Right ventricle myocardium superior (tissue), 1 donor: Measurements from ENCODE around the gene MYO1A. TPM values are rescaled to one million over a fixed set of nuclear protein-coding genes. Genes with fewer than 3 reads are reported as not detected.
"Not testable (repeated sequence)": the region's sequence is repeated elsewhere in the genome, so short reads cannot be mapped to it uniquely, and the experiment has no call there.

Experiments used
- ATAC-seq: fragments of 200-7000 bp; cut with Tn5 transposase; one replicate; pipeline ENCODE4 v1.9.1; 2020; ENCODE audit warnings: mild to moderate bottlenecking; ENCODE audit not compliant: poor library complexity
- DNase-seq: peaks from one replicate; pipeline ENCODE4 v3.0.0-alpha.2; 2020
- intact Hi-C: fragments of 100-400 bp; cut with DNase I; formaldehyde crosslinking; loops from one replicate; pipeline ENCODE4 v1.11.2; 2022
- total RNA-seq: library from RNA; stranded (reverse); fragmentation: NEBNext Ultra II Directional; extraction: Animal tissue kit (Norgen Biotek cat#: 25700); gene quantifications from one replicate; pipeline ENCODE4 v1.2.1, GENCODE V29; 2021
- donor health status: DM: no; HTN: yes; CAD: no; lungs with severe emphysema.

Gene MYO1A
- total RNA-seq, 1 donor from 2014 or later, result 0.08 TPM

GRCh38 chr12:56988207-56988739, 61.7 kb downstream of the MYO1A start:
- no peak for DNase-seq
- intact Hi-C loops, result no loop called here

GRCh38 chr12:56987551-56988053, 62.3 kb downstream of the MYO1A start:
- peak; percentile 94 for ATAC-seq
- intact Hi-C loops, result loop anchor here (2.0 kb wide), 1 partner anchor 225 kb away; the partner anchor contains the start of gene HSD17B6
- DNase-seq, result peak; percentile 89

More at GRCh38 chr12:56988207-56988739, 61.7 kb downstream of the MYO1A start:
- peak; percentile 86 for ATAC-seq

- DNase-seq (no peak), ATAC-seq (no peak)
- intact Hi-C loops, result loop anchor here (2.0 kb wide), 1 partner anchor 224 kb away; the partner anchor contains the start of gene HSD17B6
Observed at GRCh38 chr12:56987011-56987410, 62.9 kb downstream of the MYO1A start.

GRCh38 chr12:56985714-56986113, 64.2 kb downstream of the MYO1A start:
- not testable (repeated sequence) for DNase-seq, ATAC-seq

GRCh38 chr12:56983386-56983785, 66.5 kb downstream of the MYO1A start:
- no peak for ATAC-seq
- intact Hi-C loops, result no loop called here
- DNase-seq, result no peak

More at GRCh38 chr12:56985714-56986113, 64.2 kb downstream of the MYO1A start:
- intact Hi-C loops, result loop anchor here (2.0 kb wide), 1 partner anchor 223 kb away; the partner anchor contains the start of gene HSD17B6

GRCh38 chr12:56982578-56983236, 67.2 kb downstream of the MYO1A start:
- intact Hi-C loops, DNase-seq, ATAC-seq: not testable (repeated sequence)

- intact Hi-C loops, result no loop called here
- ATAC-seq, result no peak
- DNase-seq, result no peak
Observed at GRCh38 chr12:56980941-56981530, 68.9 kb downstream of the MYO1A start.

- DNase-seq (no peak), ATAC-seq (no peak)
- intact Hi-C loops, result no loop called here
Observed at GRCh38 chr12:56980268-56980667, 69.7 kb downstream of the MYO1A start.

GRCh38 chr12:56979628-56980027, 70.3 kb downstream of the MYO1A start:
- intact Hi-C loops, result no loop called here
- no peak for ATAC-seq
- DNase-seq, result no peak

Other genes with a start within 250 kb of the MYO1A start
- gene SDR9C7, start 115.7 kb downstream of the MYO1A start, total RNA-seq, result not detected
- gene RDH16, start 92.5 kb downstream of the MYO1A start, total RNA-seq, result 0.24 TPM
- gene ZBTB39, start 43.6 kb downstream of the MYO1A start, total RNA-seq, result 3.0 TPM
- not detected for gene TAC3, start 33.6 kb downstream of the MYO1A start, total RNA-seq
- gene NEMP1, start 28.7 kb upstream of the MYO1A start, total RNA-seq, result 3.0 TPM
- 10.3 TPM for gene NAB2, start 39.0 kb upstream of the MYO1A start, total RNA-seq
- gene STAT6, start 61.2 kb upstream of the MYO1A start, total RNA-seq, result 49.5 TPM
- 121 TPM for gene LRP1, start 78.4 kb upstream of the MYO1A start, total RNA-seq
- gene LRP1-AS, start 97.5 kb upstream of the MYO1A start, total RNA-seq, result not detected
- 0.70 TPM for gene NXPH4, start 166.7 kb upstream of the MYO1A start, total RNA-seq
- gene SHMT2, start 179.6 kb upstream of the MYO1A start, total RNA-seq, result 26.8 TPM
- 1.2 TPM for gene STAC3, start 201.1 kb upstream of the MYO1A start, total RNA-seq